CD14-positive monocyte (primary cell): Measurements from ENCODE around the gene TCEANC. TPM values are rescaled to one million over a fixed set of nuclear protein-coding genes. Genes with fewer than 3 reads are reported as not detected.

Experiments
- DNase-seq, 3 donors: peaks; one replicate each; pipeline ENCODE4 v3.0.0-alpha.2; 2011 to 2022
- H2AFZ ChIP-seq: 2 replicates; pipeline ENCODE4 v1.6.0; 2012; ENCODE audit warnings: mild to moderate bottlenecking, low read depth, low read length, inconsistent platforms; ENCODE audit not compliant: insufficient read depth, poor library complexity, severe bottlenecking
- H3K27ac ChIP-seq, 2 donors: 1 replicate in 1 of 2; 2 replicates in 1 of 2; pipeline ENCODE4 v1.5.1; 2012 to 2013; ENCODE audit warnings: low read length in 2 of 2, control low read depth in 1 of 2, inconsistent platforms in 1 of 2, low read depth in 1 of 2, mild to moderate bottlenecking in 1 of 2
- H3K27me3 ChIP-seq, 2 donors: one replicate each; pipeline versions ENCODE4 v1.6.0 to v1.6.1; 2011 to 2013; ENCODE audit warnings: low read length in 2 of 2; ENCODE audit not compliant: control insufficient read depth in 2 of 2, insufficient read depth in 2 of 2
- H3K36me3 ChIP-seq, 2 donors: replicated peaks in 1 of 2; 1 replicate in 1 of 2; 2 replicates in 1 of 2; pipeline versions ENCODE4 v1.5.1 to v1.6.1; 2012 to 2013; ENCODE audit warnings: low read length in 2 of 2, control low read depth in 1 of 2, inconsistent platforms in 1 of 2, mild to moderate bottlenecking in 1 of 2; ENCODE audit not compliant: insufficient read depth in 2 of 2, control insufficient read depth in 1 of 2
- H3K4me1 ChIP-seq, 2 donors: 1 replicate in 1 of 2; 2 replicates in 1 of 2; pipeline versions ENCODE4 v1.5.1 to v1.6.1; 2012 to 2013; ENCODE audit warnings: low read length in 2 of 2, control low read depth in 1 of 2, inconsistent platforms in 1 of 2, mild to moderate bottlenecking in 1 of 2, moderate library complexity in 1 of 2; ENCODE audit not compliant: insufficient read depth in 2 of 2, control insufficient read depth in 1 of 2
- H3K4me2 ChIP-seq: replicated peaks from 2 replicates; pipeline ENCODE3; 2012; ENCODE audit warnings: low read length, moderate library complexity, mild to moderate bottlenecking; ENCODE audit not compliant: poor library complexity, severe bottlenecking; ENCODE audit errors: extremely low read depth
- H3K4me3 ChIP-seq, 3 experiments: fragments of 200-600 bp in 1 of 3; sonication (generic) in 1 of 3; replicated peaks in 1 of 3; 1 replicate in 2 of 3; 2 replicates in 1 of 3; pipeline ENCODE4 v1.5.1; 2011 to 2013; ENCODE audit warnings: low read length in 3 of 3, mild to moderate bottlenecking in 3 of 3, control low read depth in 2 of 3, low read depth in 2 of 3, inconsistent platforms in 1 of 3, moderate library complexity in 1 of 3
- H3K79me2 ChIP-seq: 2 replicates; pipeline ENCODE4 v1.6.0; 2012; ENCODE audit warnings: mild to moderate bottlenecking, control low read depth, inconsistent platforms, low read length, moderate library complexity; ENCODE audit not compliant: insufficient read depth
- H3K9ac ChIP-seq: 2 replicates; pipeline ENCODE4 v1.6.0; 2017; ENCODE audit warnings: low read length, mild to moderate bottlenecking; ENCODE audit not compliant: insufficient read depth, poor library complexity, severe bottlenecking
- H3K9me3 ChIP-seq, 2 donors: replicated peaks in 1 of 2; 1 replicate in 1 of 2; 2 replicates in 1 of 2; pipeline versions ENCODE4 v1.5.1 to v1.6.1; 2012 to 2013; ENCODE audit warnings: low read length in 2 of 2, control low read depth in 1 of 2; ENCODE audit not compliant: control insufficient read depth in 1 of 2, insufficient read depth in 1 of 2
- H4K20me1 ChIP-seq: 2 replicates; pipeline ENCODE4 v1.6.0; 2012; ENCODE audit warnings: mild to moderate bottlenecking, low read length, control low read depth, moderate library complexity; ENCODE audit not compliant: insufficient read depth
- H3K27ac Mint-ChIP-seq, 7 donors: one replicate each; pipeline ENCODE4 v1.8.0; 2020; ENCODE audit warnings: mild to moderate bottlenecking in 7 of 7, mixed read lengths in 7 of 7, moderate library complexity in 6 of 7, inconsistent platforms in 2 of 7
- H3K27me3 Mint-ChIP-seq, 3 donors: one replicate each; pipeline ENCODE4 v1.8.0; 2021 to 2022; ENCODE audit warnings: low read depth in 3 of 3, mild to moderate bottlenecking in 3 of 3, mixed read lengths in 3 of 3, moderate library complexity in 3 of 3, inconsistent platforms in 1 of 3
- H3K36me3 Mint-ChIP-seq, 2 donors: one replicate each; pipeline ENCODE4 v1.8.0; 2020; ENCODE audit warnings: mixed read lengths in 2 of 2, inconsistent platforms in 1 of 2, mild to moderate bottlenecking in 1 of 2
- H3K4me1 Mint-ChIP-seq: one replicate; pipeline ENCODE4 v1.8.0; 2020; ENCODE audit warnings: mild to moderate bottlenecking, mixed read lengths
- H3K4me3 Mint-ChIP-seq, 2 donors: one replicate each; pipeline ENCODE4 v1.8.0; 2020; ENCODE audit warnings: mild to moderate bottlenecking in 2 of 2, mixed read lengths in 2 of 2, moderate library complexity in 1 of 2
- H3K9me3 Mint-ChIP-seq, 7 donors: one replicate each; pipeline ENCODE4 v1.8.0; 2020 to 2022; ENCODE audit warnings: mixed read lengths in 7 of 7, mild to moderate bottlenecking in 6 of 7, moderate library complexity in 6 of 7, inconsistent platforms in 2 of 7
- WGBS: methylation state at CpG from one replicate; pipeline ENCODE4 v1.1.5; 2013; ENCODE audit warnings: missing lambda C conversion rate; ENCODE audit not compliant: insufficient coverage; 5-methylcytosine and 5-hydroxymethylcytosine counted together
- intact Hi-C, 2 donors: fragments of 100-400 bp; cut with micrococcal nuclease; formaldehyde crosslinking; loops; one replicate each; pipeline versions ENCODE4 v1.15.0 to v1.15.1; 2023
- polyA plus RNA-seq, 3 donors: library from polyadenylated mRNA; depleted of rRNA in 1 of 3; unstranded in 2 of 3; stranded (reverse) in 1 of 3; fragments of 300-500 nt in 2 of 3; fragments of >200 nt in 1 of 3; fragmentation: Illumina TruSeq in 2 of 3; gene quantifications; 1 replicate in 2 of 3; 2 replicates in 1 of 3; pipeline ENCODE4 v1.2.3, GENCODE V29; 2012 to 2021
- TF ChIP-seq, protein P1 (sequence below): fragments of 200-600 bp; IDR thresholded peaks from one replicate; pipeline ENCODE4 v1.8.0; 2022; ENCODE audit warnings: antibody characterized with exemption, mild to moderate bottlenecking

Gene TCEANC
- polyA plus RNA-seq, 3 donors: 1.6 to 2.8 (median 1.9) TPM

DNA sequence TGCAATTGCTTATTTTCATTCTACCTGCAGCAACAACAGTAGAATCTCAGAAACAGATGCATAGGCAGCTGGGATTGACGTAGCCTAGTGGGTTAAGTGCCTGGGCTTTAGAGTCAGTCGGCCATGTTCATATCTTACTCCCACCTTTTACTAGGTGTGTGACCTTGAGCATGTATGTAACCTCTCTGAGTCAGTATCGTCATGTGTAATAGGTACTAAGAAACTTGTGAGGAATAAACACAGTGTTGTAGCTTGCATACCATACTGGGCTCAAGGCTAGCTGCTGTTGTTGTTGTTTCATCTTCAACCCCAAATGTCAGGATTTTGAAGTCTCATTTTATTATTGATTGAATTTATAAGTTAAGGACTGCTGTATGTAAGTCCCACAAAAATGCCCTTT is 50.2 kb downstream of the TCEANC start:
- Histone ChIP-seq H3K79me2 (peaks cover 100% of the 10 kb centered on the region), H3K9ac (no peak overlapping the region), H3K4me1 (peaks cover 23 to 24% of the 10 kb centered on the region in 2 donors), H3K4me2 (no peak overlapping the region), H3K27me3 (peaks cover 0 to 2% of the 10 kb centered on the region in 2 donors), H3K9me3 (no peaks in the 10 kb centered on the region), H4K20me1 (peaks cover 93% of the 10 kb centered on the region), H2AFZ (no peak overlapping the region), H3K4me3 (no peak overlapping the region), H3K36me3 (peaks cover 9 to 22% of the 10 kb centered on the region in 2 donors), H3K27ac (peak overlapping the region in 1 of 2 donors; percentile 43)
- H3K4me1 Mint-ChIP-seq: peaks cover 45% of the 10 kb centered on the region
- peaks cover 10 to 19% of the 10 kb centered on the region in 2 donors for H3K36me3 Mint-ChIP-seq
- TF ChIP-seq, protein P1, sequence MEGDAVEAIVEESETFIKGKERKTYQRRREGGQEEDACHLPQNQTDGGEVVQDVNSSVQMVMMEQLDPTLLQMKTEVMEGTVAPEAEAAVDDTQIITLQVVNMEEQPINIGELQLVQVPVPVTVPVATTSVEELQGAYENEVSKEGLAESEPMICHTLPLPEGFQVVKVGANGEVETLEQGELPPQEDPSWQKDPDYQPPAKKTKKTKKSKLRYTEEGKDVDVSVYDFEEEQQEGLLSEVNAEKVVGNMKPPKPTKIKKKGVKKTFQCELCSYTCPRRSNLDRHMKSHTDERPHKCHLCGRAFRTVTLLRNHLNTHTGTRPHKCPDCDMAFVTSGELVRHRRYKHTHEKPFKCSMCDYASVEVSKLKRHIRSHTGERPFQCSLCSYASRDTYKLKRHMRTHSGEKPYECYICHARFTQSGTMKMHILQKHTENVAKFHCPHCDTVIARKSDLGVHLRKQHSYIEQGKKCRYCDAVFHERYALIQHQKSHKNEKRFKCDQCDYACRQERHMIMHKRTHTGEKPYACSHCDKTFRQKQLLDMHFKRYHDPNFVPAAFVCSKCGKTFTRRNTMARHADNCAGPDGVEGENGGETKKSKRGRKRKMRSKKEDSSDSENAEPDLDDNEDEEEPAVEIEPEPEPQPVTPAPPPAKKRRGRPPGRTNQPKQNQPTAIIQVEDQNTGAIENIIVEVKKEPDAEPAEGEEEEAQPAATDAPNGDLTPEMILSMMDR: no peak
- no peak overlapping the region for H3K27ac Mint-ChIP-seq
- peaks cover 0 to 7% (median 1%) of the 10 kb centered on the region in 3 donors for H3K27me3 Mint-ChIP-seq
- WGBS: no CpG with 5 or more reads among the region's 3 CpGs
- intact Hi-C loops: no loop called here
- H3K4me3 Mint-ChIP-seq: no peak overlapping the region
- no peak for DNase-seq
- H3K9me3 Mint-ChIP-seq: peaks cover 0 to 1% (median 0%) of the 10 kb centered on the region in 7 donors

DNA sequence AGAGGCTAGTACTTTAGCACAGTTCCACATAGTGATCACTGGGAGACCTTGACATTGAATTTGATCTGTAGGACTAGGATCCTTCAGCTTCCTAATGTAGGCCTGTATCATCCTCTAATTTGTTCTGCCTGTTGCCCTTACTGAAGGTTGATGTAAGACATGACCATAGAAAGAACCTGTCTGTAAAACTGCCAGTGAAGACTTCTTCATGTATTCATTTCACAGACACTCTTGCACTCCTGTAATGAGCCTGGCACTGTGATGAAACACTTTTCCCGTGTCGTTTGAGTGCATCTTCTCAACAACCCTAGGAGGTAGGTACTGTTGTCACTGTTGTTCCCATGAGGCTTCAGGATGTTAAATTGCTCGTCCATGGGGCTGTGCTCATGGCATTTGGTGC is 50.6 kb downstream of the TCEANC start:
- H2AFZ ChIP-seq: no peak overlapping the region
- Mint-ChIP-seq H3K4me3 (no peak overlapping the region), H3K27me3 (peaks cover 0 to 7% (median 3%) of the 10 kb centered on the region in 3 donors), H3K4me1 (peaks cover 41% of the 10 kb centered on the region), H3K27ac (peak overlapping the region in 2 of 7 donors; percentile 37 to 83), H3K36me3 (peaks cover 12 to 22% of the 10 kb centered on the region in 2 donors), H3K9me3 (peaks cover 0 to 1% (median 0%) of the 10 kb centered on the region in 7 donors)
- TF ChIP-seq, protein P1: no peak
- peaks cover 91% of the 10 kb centered on the region for H4K20me1 ChIP-seq
- peaks cover 9 to 26% of the 10 kb centered on the region in 2 donors for H3K36me3 ChIP-seq
- H3K9me3 ChIP-seq: no peaks in the 10 kb centered on the region
- no CpG with 5 or more reads among the region's 3 CpGs for WGBS
- H3K4me1 ChIP-seq: peaks cover 19% of the 10 kb centered on the region in 2 donors
- no peak for DNase-seq
- H3K27ac ChIP-seq: peak overlapping the region in 1 of 2 donors; percentile 43
- peaks cover 0 to 2% of the 10 kb centered on the region in 2 donors for H3K27me3 ChIP-seq
- peaks cover 100% of the 10 kb centered on the region for H3K79me2 ChIP-seq
- no peak overlapping the region for H3K9ac ChIP-seq
- no peak overlapping the region for H3K4me2 ChIP-seq
- intact Hi-C loops: no loop called here
- no peak overlapping the region for H3K4me3 ChIP-seq
